SK-N-SH treated with all-trans-retinoic acid at 6 μM for 48 hours (cell line): ENCODE data around the gene TAF10.

Source experiments
- ARNTL ChIP-seq: fragments of 450-650 bp; formaldehyde crosslinking; IDR thresholded peaks from 2 replicates; pipeline ENCODE4 v1.5.0; 2020; ENCODE audit warnings: low read depth, mild to moderate bottlenecking, moderate library complexity, borderline replicate concordance
- CSDC2 ChIP-seq: fragments of 250-450 bp; sonication (Bioruptor Pico); IDR thresholded peaks from 2 replicates; pipeline ENCODE4 v1.5.0; 2020; ENCODE audit warnings: mild to moderate bottlenecking, moderate library complexity
- OSR1 ChIP-seq: fragments of 250-450 bp; sonication (Bioruptor Pico); IDR thresholded peaks from 2 replicates; pipeline ENCODE4 v1.8.0; 2022; ENCODE audit warnings: moderate library complexity, mild to moderate bottlenecking, inconsistent platforms
- PPARA ChIP-seq: fragments of 250-450 bp; sonication (Bioruptor Pico); IDR thresholded peaks from 2 replicates; pipeline ENCODE4 v1.5.0; 2020; ENCODE audit warnings: mild to moderate bottlenecking, borderline replicate concordance
- SNAI2 ChIP-seq: fragments of 250-450 bp; sonication (Bioruptor Pico); IDR thresholded peaks from 2 replicates; pipeline ENCODE4 v1.5.0; 2020; ENCODE audit warnings: mild to moderate bottlenecking, moderate library complexity
- TOX ChIP-seq: fragments of 250-450 bp; sonication (Bioruptor Pico); IDR thresholded peaks from 2 replicates; pipeline ENCODE4 v1.8.0; 2021; ENCODE audit warnings: mild to moderate bottlenecking, moderate library complexity, borderline replicate concordance
- ZFP3 ChIP-seq: fragments of 250-450 bp; sonication (Bioruptor Pico); IDR thresholded peaks from 2 replicates; pipeline ENCODE4 v1.5.0; 2020; ENCODE audit warnings: mild to moderate bottlenecking, moderate library complexity
- ZFP30 ChIP-seq: fragments of 450-650 bp; formaldehyde crosslinking; IDR thresholded peaks from 2 replicates; pipeline ENCODE4 v1.5.0; 2022; ENCODE audit warnings: mild to moderate bottlenecking, moderate library complexity
- TF ChIP-seq, protein P1 (sequence below): fragments of 250-450 bp; sonication (Bioruptor Pico); IDR thresholded peaks from 2 replicates; pipeline ENCODE4 v1.8.0; 2020; ENCODE audit warnings: mild to moderate bottlenecking, moderate library complexity, borderline replicate concordance
- TF ChIP-seq, protein P2 (sequence below): fragments of 250-450 bp; sonication (Bioruptor Pico); IDR thresholded peaks from 2 replicates; pipeline ENCODE4 v1.5.1; 2020; ENCODE audit warnings: low read depth, mild to moderate bottlenecking, moderate library complexity

GRCh38 chr11:6584528-6584927 is 27.5 kb downstream of the TAF10 start:
- TF ChIP-seq ARNTL (CRISPR knock-in tag), result no peak
- TF ChIP-seq TOX (CRISPR knock-in tag), result no peak
- TF ChIP-seq, protein P1, sequence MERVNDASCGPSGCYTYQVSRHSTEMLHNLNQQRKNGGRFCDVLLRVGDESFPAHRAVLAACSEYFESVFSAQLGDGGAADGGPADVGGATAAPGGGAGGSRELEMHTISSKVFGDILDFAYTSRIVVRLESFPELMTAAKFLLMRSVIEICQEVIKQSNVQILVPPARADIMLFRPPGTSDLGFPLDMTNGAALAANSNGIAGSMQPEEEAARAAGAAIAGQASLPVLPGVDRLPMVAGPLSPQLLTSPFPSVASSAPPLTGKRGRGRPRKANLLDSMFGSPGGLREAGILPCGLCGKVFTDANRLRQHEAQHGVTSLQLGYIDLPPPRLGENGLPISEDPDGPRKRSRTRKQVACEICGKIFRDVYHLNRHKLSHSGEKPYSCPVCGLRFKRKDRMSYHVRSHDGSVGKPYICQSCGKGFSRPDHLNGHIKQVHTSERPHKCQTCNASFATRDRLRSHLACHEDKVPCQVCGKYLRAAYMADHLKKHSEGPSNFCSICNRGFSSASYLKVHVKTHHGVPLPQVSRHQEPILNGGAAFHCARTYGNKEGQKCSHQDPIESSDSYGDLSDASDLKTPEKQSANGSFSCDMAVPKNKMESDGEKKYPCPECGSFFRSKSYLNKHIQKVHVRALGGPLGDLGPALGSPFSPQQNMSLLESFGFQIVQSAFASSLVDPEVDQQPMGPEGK (CRISPR knock-in tag), result no peak
- TF ChIP-seq OSR1 (CRISPR knock-in tag), result no peak
- TF ChIP-seq ZFP30 (CRISPR knock-in tag), result no peak
- TF ChIP-seq, protein P2, sequence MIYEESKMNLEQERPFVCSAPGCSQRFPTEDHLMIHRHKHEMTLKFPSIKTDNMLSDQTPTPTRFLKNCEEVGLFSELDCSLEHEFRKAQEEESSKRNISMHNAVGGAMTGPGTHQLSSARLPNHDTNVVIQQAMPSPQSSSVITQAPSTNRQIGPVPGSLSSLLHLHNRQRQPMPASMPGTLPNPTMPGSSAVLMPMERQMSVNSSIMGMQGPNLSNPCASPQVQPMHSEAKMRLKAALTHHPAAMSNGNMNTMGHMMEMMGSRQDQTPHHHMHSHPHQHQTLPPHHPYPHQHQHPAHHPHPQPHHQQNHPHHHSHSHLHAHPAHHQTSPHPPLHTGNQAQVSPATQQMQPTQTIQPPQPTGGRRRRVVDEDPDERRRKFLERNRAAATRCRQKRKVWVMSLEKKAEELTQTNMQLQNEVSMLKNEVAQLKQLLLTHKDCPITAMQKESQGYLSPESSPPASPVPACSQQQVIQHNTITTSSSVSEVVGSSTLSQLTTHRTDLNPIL (CRISPR knock-in tag), result no peak
- TF ChIP-seq ZFP3 (CRISPR knock-in tag), result no peak
- no peak for TF ChIP-seq PPARA (CRISPR knock-in tag)
- TF ChIP-seq CSDC2 (CRISPR knock-in tag), result no peak
- TF ChIP-seq SNAI2 (CRISPR knock-in tag), result no peak
